ENCODE results near the gene VAMP7. TPM values are rescaled to one million over a fixed set of nuclear protein-coding genes. Genes with fewer than 3 reads are reported as not detected.
"Not testable (repeated sequence)": the region's sequence is repeated elsewhere in the genome, so short reads cannot be mapped to it uniquely, and the experiment has no call there.

Gene VAMP7
- total RNA-seq, 1 experiment from 2014 or later, result 86.1 TPM

DNA sequence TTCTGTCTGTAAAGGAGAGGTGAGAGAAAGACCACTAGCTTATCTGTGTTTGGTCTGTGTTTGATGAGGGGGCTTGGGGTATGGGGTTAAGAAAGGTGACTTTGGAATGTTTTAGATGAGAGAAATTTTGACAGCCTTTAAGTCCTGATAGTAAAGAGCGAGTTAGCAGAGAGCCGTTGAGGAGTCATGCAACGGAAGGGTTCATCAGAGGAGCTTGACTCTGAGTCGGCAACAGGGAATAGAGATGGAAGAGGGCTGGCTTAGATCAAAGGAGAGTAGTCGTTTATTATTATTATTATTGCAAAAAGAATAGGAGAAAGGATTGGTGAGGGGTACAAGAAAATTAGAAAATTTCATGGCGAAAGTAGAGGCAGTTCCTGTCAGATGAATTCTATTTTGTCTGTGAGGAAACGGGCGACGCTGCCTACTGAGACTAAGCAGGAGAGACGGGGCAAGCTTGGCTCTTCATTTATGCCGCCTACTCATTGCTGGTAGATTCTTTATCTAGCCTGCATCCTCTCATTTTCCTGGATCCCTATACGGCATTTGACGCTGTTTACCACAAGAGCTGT lies 473 bp upstream of the VAMP7 start:
- Histone ChIP-seq H3K9me3 (replicated peaks) (no peaks in the 10 kb centered on the region), H3K27me3 (replicated peaks) (no peaks in the 10 kb centered on the region), H3K36me3 (0 out of 2 replicates have a peak, but pooled peaks cover 9% of the 10 kb centered on the region), H3K4me3 (peak overlapping the region; percentile 63), H3K4me1 (replicated peaks) (no peaks in the 10 kb centered on the region), H3K27ac (no peak overlapping the region)
- no peak for DNase-seq (ENCODE audit: low read depth in 1 of 2, low spot score in 2 of 2)

DNA sequence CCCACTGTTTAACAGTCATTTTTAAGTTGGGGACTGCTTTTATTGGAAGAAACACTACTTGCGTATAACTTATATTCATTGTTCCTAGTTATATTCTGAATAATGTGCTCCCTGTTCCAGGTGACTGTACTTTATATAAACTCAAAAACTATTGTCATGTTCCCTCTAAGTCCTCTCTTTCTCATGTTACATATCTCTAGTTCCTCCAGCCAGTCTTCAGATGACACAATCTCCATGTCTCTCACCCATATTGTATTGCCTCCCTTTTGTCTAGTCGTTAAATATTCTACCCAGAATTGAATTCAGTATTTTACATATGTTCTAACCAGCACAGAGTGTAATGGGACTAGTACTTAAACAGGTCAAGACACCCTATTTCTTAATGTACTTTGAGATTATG lies 5.3 kb downstream of the VAMP7 start:
- DNase-seq (ENCODE audit: low read depth in 1 of 2, low spot score in 2 of 2), result no peak
- Histone ChIP-seq H3K4me1 (replicated peaks) (peaks cover 24% of the 10 kb centered on the region), H3K4me3 (no peak overlapping the region), H3K9me3 (replicated peaks) (no peaks in the 10 kb centered on the region; the same call in 1 of the 2 replicates), H3K27ac (no peak overlapping the region), H3K36me3 (peaks cover 32% of the 10 kb centered on the region), H3K27me3 (replicated peaks) (no peaks in the 10 kb centered on the region)

DNA sequence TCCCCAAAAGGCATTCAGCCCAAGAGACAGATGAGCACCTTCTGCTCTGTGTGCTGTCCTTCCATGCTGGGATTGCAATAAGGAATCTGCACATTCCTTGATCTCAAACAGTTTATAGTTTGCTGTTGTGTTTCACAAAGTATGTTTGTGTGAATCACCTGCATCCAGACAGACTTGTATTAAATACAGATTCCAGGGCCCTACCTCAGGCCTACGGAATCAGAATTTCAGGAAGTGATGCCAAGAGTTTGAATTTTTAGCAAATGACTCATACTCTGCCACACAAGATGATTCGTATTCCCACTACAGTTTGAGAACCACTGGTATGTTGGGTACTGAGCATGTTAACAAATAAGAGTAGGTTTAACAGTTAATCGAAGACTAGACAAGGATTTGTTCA lies 7.0 kb downstream of the VAMP7 start:
- peaks cover 24% of the 10 kb centered on the region for H3K4me1 ChIP-seq (replicated peaks)
- H3K9me3 ChIP-seq (replicated peaks), result no peaks in the 10 kb centered on the region; the same call in 1 of the 2 replicates
- peak overlapping the region; percentile 88 for H3K27ac ChIP-seq
- H3K4me3 ChIP-seq, result peak overlapping the region; percentile 5; the same call in 1 of the 2 replicates
- peak; percentile 59 to 88 for DNase-seq (ENCODE audit: low read depth in 1 of 2, low spot score in 2 of 2)
- H3K36me3 ChIP-seq, result peaks cover 41% of the 10 kb centered on the region
- H3K27me3 ChIP-seq (replicated peaks), result no peaks in the 10 kb centered on the region

DNA sequence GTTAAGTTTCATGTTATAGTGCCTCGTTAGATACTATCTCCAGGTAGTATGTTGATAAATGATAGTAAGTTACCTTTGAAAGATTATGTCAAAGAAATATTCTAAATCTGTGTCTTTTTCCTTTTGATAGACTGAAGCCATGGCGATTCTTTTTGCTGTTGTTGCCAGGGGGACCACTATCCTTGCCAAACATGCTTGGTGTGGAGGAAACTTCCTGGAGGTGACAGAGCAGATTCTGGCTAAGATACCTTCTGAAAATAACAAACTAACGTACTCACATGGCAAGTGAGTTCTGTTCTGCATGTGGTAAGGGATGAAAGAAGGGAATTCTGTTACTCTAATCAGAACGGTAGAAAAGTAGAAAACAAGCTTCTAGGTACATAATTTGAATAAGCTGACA lies 8.2 kb downstream of the VAMP7 start:
- no peaks in the 10 kb centered on the region; the same call in 1 of the 2 replicates for H3K9me3 ChIP-seq (replicated peaks)
- H3K4me1 ChIP-seq (replicated peaks), result peaks cover 24% of the 10 kb centered on the region
- H3K36me3 ChIP-seq, result peaks cover 44% of the 10 kb centered on the region
- H3K27me3 ChIP-seq (replicated peaks), result no peaks in the 10 kb centered on the region
- H3K4me3 ChIP-seq, result no peak overlapping the region
- no peak for DNase-seq (ENCODE audit: low read depth in 1 of 2, low spot score in 2 of 2)
- peak overlapping the region; percentile 88 for H3K27ac ChIP-seq

- H3K27ac ChIP-seq, result no peak overlapping the region
- H3K36me3 ChIP-seq, result peaks cover 49% of the 10 kb centered on the region
- no peak for DNase-seq (ENCODE audit: low read depth in 1 of 2, low spot score in 2 of 2)
- no peak overlapping the region for H3K4me3 ChIP-seq
- no peaks in the 10 kb centered on the region; the same call in 1 of the 2 replicates for H3K9me3 ChIP-seq (replicated peaks)
- H3K4me1 ChIP-seq (replicated peaks), result peaks cover 24% of the 10 kb centered on the region
- no peaks in the 10 kb centered on the region for H3K27me3 ChIP-seq (replicated peaks)
Measured at GRCh38 chrX:155891446-155892210, 10.5 kb downstream of the VAMP7 start.

GRCh38 chrX:155893521-155893920 lies 12.4 kb downstream of the VAMP7 start:
- H3K4me1 ChIP-seq (replicated peaks), result peaks cover 9% of the 10 kb centered on the region
- H3K36me3 ChIP-seq, result peaks cover 60% of the 10 kb centered on the region
- no peaks in the 10 kb centered on the region for H3K27me3 ChIP-seq (replicated peaks)
- no peak overlapping the region for H3K4me3 ChIP-seq
- no peaks in the 10 kb centered on the region; the same call in 1 of the 2 replicates for H3K9me3 ChIP-seq (replicated peaks)
- no peak overlapping the region for H3K27ac ChIP-seq
- no peak for DNase-seq (ENCODE audit: low read depth in 1 of 2, low spot score in 2 of 2)

GRCh38 chrX:155896512-155896911 lies 15.4 kb downstream of the VAMP7 start:
- no peak overlapping the region for H3K27ac ChIP-seq
- H3K4me3 ChIP-seq, result no peak overlapping the region
- DNase-seq (ENCODE audit: low read depth in 1 of 2, low spot score in 2 of 2), result no peak
- no peaks in the 10 kb centered on the region for H3K27me3 ChIP-seq (replicated peaks)
- H3K9me3 ChIP-seq (replicated peaks), result no peaks in the 10 kb centered on the region
- H3K4me1 ChIP-seq (replicated peaks), result no peaks in the 10 kb centered on the region
- H3K36me3 ChIP-seq, result peaks cover 63% of the 10 kb centered on the region

DNA sequence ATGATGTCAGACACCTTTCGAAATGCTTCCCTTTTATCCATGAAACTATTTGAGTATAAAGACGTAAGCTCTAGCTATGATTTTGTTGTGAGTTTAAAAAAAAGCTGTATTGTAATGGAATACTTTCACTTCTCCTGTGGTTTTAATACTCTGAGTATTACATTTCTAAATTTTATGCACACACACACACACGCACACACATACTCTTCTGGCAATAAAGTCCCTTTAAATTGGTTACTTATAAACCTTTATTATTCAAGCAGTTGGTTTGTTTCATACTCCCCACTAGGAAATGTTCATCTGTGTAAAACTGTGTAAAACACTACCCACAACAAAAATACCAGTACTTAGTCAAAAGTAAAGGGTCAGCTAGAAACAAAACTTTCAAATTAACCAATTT lies 18.2 kb downstream of the VAMP7 start:
- Histone ChIP-seq H3K4me1 (replicated peaks) (no peaks in the 10 kb centered on the region), H3K27ac (no peak overlapping the region), H3K9me3 (replicated peaks) (no peaks in the 10 kb centered on the region), H3K36me3 (peaks cover 45% of the 10 kb centered on the region), H3K27me3 (replicated peaks) (no peaks in the 10 kb centered on the region), H3K4me3 (no peak overlapping the region)
- no peak for DNase-seq (ENCODE audit: low read depth in 1 of 2, low spot score in 2 of 2)

GRCh38 chrX:155900765-155901164 lies 19.6 kb downstream of the VAMP7 start:
- Histone ChIP-seq H3K27ac (no peak overlapping the region), H3K4me3 (no peak overlapping the region), H3K4me1 (replicated peaks) (no peaks in the 10 kb centered on the region), H3K27me3 (replicated peaks) (no peaks in the 10 kb centered on the region), H3K36me3 (peaks cover 43% of the 10 kb centered on the region), H3K9me3 (replicated peaks) (no peaks in the 10 kb centered on the region)
- no peak for DNase-seq (ENCODE audit: low read depth in 1 of 2, low spot score in 2 of 2)

GRCh38 chrX:155907661-155908060 lies 26.5 kb downstream of the VAMP7 start:
- not testable (repeated sequence) for H3K4me1 ChIP-seq (replicated peaks); H3K27ac ChIP-seq; H3K4me3 ChIP-seq; H3K9me3 ChIP-seq (replicated peaks); DNase-seq (ENCODE audit: low read depth in 1 of 2, low spot score in 2 of 2); H3K27me3 ChIP-seq (replicated peaks)
- peaks cover 18% of the 10 kb centered on the region for H3K36me3 ChIP-seq

GRCh38 chrX:155923200-155923599 lies 42.1 kb downstream of the VAMP7 start:
- no peaks in the 10 kb centered on the region for H3K27me3 ChIP-seq (replicated peaks)

DNA sequence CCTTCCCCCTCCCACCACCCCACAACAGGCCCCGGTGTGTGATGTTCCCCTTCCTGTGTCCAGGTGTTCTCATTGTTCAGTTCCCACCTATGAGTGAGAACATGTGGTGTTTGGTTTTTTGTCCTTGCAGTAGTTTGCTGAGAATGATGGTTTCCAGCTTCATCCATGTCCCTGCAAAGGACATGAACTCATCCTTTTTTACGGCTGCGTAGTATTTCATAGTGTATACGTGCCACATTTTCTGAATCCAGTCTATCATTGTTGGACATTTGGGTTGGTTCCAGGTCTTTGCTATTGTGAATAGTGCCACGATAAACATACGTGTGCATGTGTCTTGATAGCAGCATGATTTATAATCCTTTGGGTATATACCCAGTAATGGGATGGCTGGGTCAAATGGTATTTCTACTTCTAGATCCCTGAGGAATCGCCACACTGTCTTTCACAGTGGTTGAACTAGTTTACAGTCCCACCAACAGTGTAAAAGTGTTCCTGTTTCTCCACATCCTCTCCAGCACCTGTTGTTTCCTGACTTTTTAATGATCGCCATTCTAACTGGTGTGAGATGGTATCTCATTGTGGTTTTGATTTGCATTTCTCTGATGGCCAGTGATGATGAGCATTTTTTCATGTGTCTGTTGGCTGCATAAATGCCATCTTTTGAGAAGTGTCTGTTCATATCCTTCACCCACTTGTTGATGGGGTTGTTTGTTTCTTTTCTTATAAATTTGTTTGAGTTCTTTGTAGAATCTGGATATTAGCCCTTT lies 49.9 kb downstream of the VAMP7 start:
- not testable (repeated sequence) for H3K4me1 ChIP-seq (replicated peaks); H3K27ac ChIP-seq; H3K4me3 ChIP-seq; DNase-seq (ENCODE audit: low read depth in 1 of 2, low spot score in 2 of 2); H3K9me3 ChIP-seq (replicated peaks); H3K27me3 ChIP-seq (replicated peaks)
- peaks cover 30% of the 10 kb centered on the region for H3K36me3 ChIP-seq

More at GRCh38 chrX:155923200-155923599, 42.1 kb downstream of the VAMP7 start:
- H3K27ac ChIP-seq, result no peak overlapping the region
- peaks cover 27% of the 10 kb centered on the region for H3K36me3 ChIP-seq
- no peak for DNase-seq (ENCODE audit: low read depth in 1 of 2, low spot score in 2 of 2)
- H3K4me3 ChIP-seq, result no peak overlapping the region
- no peaks in the 10 kb centered on the region for H3K9me3 ChIP-seq (replicated peaks)
- no peaks in the 10 kb centered on the region for H3K4me1 ChIP-seq (replicated peaks)

GRCh38 chrX:155938132-155938531 lies 57.0 kb downstream of the VAMP7 start:
- Histone ChIP-seq H3K27ac (no peak overlapping the region), H3K4me1 (replicated peaks) (no peaks in the 10 kb centered on the region), H3K36me3 (peaks cover 7% of the 10 kb centered on the region), H3K4me3 (no peak overlapping the region), H3K9me3 (replicated peaks) (no peaks in the 10 kb centered on the region), H3K27me3 (replicated peaks) (no peaks in the 10 kb centered on the region)
- DNase-seq (ENCODE audit: low read depth in 1 of 2, low spot score in 2 of 2), result no peak

GRCh38 chrX:155949098-155949497 lies 68.0 kb downstream of the VAMP7 start:
- H3K4me3 ChIP-seq, result no peak overlapping the region
- no peaks in the 10 kb centered on the region for H3K27me3 ChIP-seq (replicated peaks)
- no peaks in the 10 kb centered on the region for H3K4me1 ChIP-seq (replicated peaks)
- H3K27ac ChIP-seq, result no peak overlapping the region
- peaks cover 6% of the 10 kb centered on the region for H3K9me3 ChIP-seq (replicated peaks)
- no peaks in the 10 kb centered on the region for H3K36me3 ChIP-seq
- no peak for DNase-seq (ENCODE audit: low read depth in 1 of 2, low spot score in 2 of 2)

Data from SJSA1 (cell line).